Stimulated activated CD4-positive, alpha-beta T cell treated with anti-CD3 and anti-CD28 coated beads, Interleukin-15, amount 100 ng/mL, for 1 hour (primary cell): ENCODE measurements around the gene UTP20.

ENCODE experiments used
- DNase-seq, 2 donors: peaks; one replicate each; pipeline ENCODE4 v3.0.0-alpha.2; 2020; ENCODE audit warnings: low read depth in 1 of 2, low spot score in 1 of 2

Gene UTP20

GRCh38 chr12:101280006-101280505 is at the start of gene UTP20:
Gene UTP20, plus strand, starts transcription at chr12:101280105. Its CDS starts 178 bp downstream, at chr12:101280283.
- DNase-seq, result peak; percentile 90 to 91

GRCh38 chr12:101230547-101230946 is 49.4 kb upstream of the UTP20 start:
- DNase-seq, result no peak

- DNase-seq, result no peak
These were observed 48.3 kb upstream of the UTP20 start for GRCh38 chr12:101231636-101232035.

- DNase-seq, result no peak
These were observed 44.2 kb upstream of the UTP20 start for GRCh38 chr12:101235686-101236085.

GRCh38 chr12:101238306-101238705 is 41.6 kb upstream of the UTP20 start:
- DNase-seq, result no peak

- no peak for DNase-seq
These were observed 41.0 kb upstream of the UTP20 start for GRCh38 chr12:101238800-101239329.

GRCh38 chr12:101243074-101243473 is 36.8 kb upstream of the UTP20 start:
- no peak for DNase-seq

- no peak for DNase-seq
These were observed 36.3 kb upstream of the UTP20 start for GRCh38 chr12:101243616-101244015.

GRCh38 chr12:101256266-101256665 is 23.6 kb upstream of the UTP20 start:
- DNase-seq, result no peak

- no peak for DNase-seq
These were observed 22.5 kb upstream of the UTP20 start for GRCh38 chr12:101257357-101257756.

GRCh38 chr12:101267111-101267510 is 12.8 kb upstream of the UTP20 start:
- DNase-seq, result no peak

GRCh38 chr12:101276433-101276832 is 3.5 kb upstream of the UTP20 start:
- DNase-seq, result no peak

GRCh38 chr12:101277443-101277842 is 2.5 kb upstream of the UTP20 start:
- DNase-seq, result no peak

- no peak for DNase-seq
These were observed 7.5 kb downstream of the UTP20 start for GRCh38 chr12:101287357-101287756.

- no peak for DNase-seq
These were observed 17.8 kb downstream of the UTP20 start for GRCh38 chr12:101297661-101298060.

GRCh38 chr12:101298426-101298825 is 18.5 kb downstream of the UTP20 start:
- DNase-seq, result no peak

GRCh38 chr12:101299346-101299745 is 19.4 kb downstream of the UTP20 start:
- no peak for DNase-seq

GRCh38 chr12:101299931-101300330 is 20.0 kb downstream of the UTP20 start:
- DNase-seq, result no peak

GRCh38 chr12:101302741-101303140 is 22.8 kb downstream of the UTP20 start:
- DNase-seq, result no peak

GRCh38 chr12:101305226-101305779 is 25.4 kb downstream of the UTP20 start:
- no peak for DNase-seq

- no peak for DNase-seq
These were observed 25.9 kb downstream of the UTP20 start for GRCh38 chr12:101305794-101306193.

GRCh38 chr12:101322480-101322879 is 42.6 kb downstream of the UTP20 start:
- no peak for DNase-seq

- no peak for DNase-seq
These were observed 43.4 kb downstream of the UTP20 start for GRCh38 chr12:101323255-101323654.
